Ishikawa (cell line): ENCODE data around the gene SUPT20H.

Experiments
- CEBPB ChIP-seq: IDR thresholded peaks from 2 replicates; pipeline ENCODE4 v1.6.1; 2012
- CREB1 ChIP-seq: IDR thresholded peaks from 2 replicates; pipeline ENCODE4 v1.6.1; 2012; ENCODE audit warnings: low read depth
- EGR1 ChIP-seq: IDR thresholded peaks from 2 replicates; pipeline ENCODE4 v1.6.1; 2012
- EP300 ChIP-seq: IDR thresholded peaks from 2 replicates; pipeline ENCODE4 v1.6.1; 2012; ENCODE audit warnings: borderline replicate concordance
- FOXM1 ChIP-seq: IDR thresholded peaks from 2 replicates; pipeline ENCODE4 v1.6.1; 2012; ENCODE audit warnings: low read depth, borderline replicate concordance
- MAX ChIP-seq: IDR thresholded peaks from 2 replicates; pipeline ENCODE4 v1.6.1; 2012
- RAD21 ChIP-seq: IDR thresholded peaks from 2 replicates; pipeline ENCODE4 v1.6.1; 2012; ENCODE audit warnings: low read depth
- REST ChIP-seq: IDR thresholded peaks from 2 replicates; pipeline ENCODE4 v1.6.1; 2012; ENCODE audit warnings: low read depth, mild to moderate bottlenecking
- TAF1 ChIP-seq: IDR thresholded peaks from 2 replicates; pipeline ENCODE4 v1.6.1; 2012; ENCODE audit warnings: low read depth, mild to moderate bottlenecking
- TCF12 ChIP-seq: IDR thresholded peaks from 2 replicates; pipeline ENCODE4 v1.6.1; 2012; ENCODE audit warnings: low read depth
- TEAD4 ChIP-seq: IDR thresholded peaks from 2 replicates; pipeline ENCODE4 v1.6.1; 2012
- USF1 ChIP-seq: IDR thresholded peaks from 2 replicates; pipeline ENCODE4 v1.6.1; 2012
- YY1 ChIP-seq: IDR thresholded peaks from 2 replicates; pipeline ENCODE4 v1.6.1; 2012; ENCODE audit warnings: low read depth
- ZBTB7A ChIP-seq: IDR thresholded peaks from 2 replicates; pipeline ENCODE4 v1.6.1; 2012; ENCODE audit warnings: low read depth

SUPT20H gene

GRCh38 chr13:37089495-37089894 is 30.0 kb upstream of the SUPT20H start:
- TF ChIP-seq YY1 (no peak), TAF1 (no peak), EP300 (no peak), CEBPB (no peak), ZBTB7A (no peak), TCF12 (no peak), FOXM1 (no peak), EGR1 (no peak), MAX (no peak), TEAD4 (no peak)

- TF ChIP-seq REST (no peak), CREB1 (no peak), TCF12 (no peak)
These were observed 28.0 kb upstream of the SUPT20H start for GRCh38 chr13:37087486-37087885.

- TF ChIP-seq TAF1 (no peak), TCF12 (no peak), REST (no peak), MAX (no peak), RAD21 (no peak), EGR1 (no peak), USF1 (no peak)
These were observed 26.1 kb upstream of the SUPT20H start for GRCh38 chr13:37085606-37086005.

GRCh38 chr13:37076818-37077217 is 17.3 kb upstream of the SUPT20H start:
- TF ChIP-seq CEBPB = no peak
- TF ChIP-seq ZBTB7A = no peak
- no peak for TF ChIP-seq CREB1
- no peak for TF ChIP-seq RAD21
- TF ChIP-seq TCF12 = no peak

GRCh38 chr13:37075164-37075563 is 15.7 kb upstream of the SUPT20H start:
- TF ChIP-seq RAD21 (no peak), EP300 (no peak), ZBTB7A (no peak), TEAD4 (no peak), CEBPB (no peak), TAF1 (no peak), EGR1 (no peak), MAX (no peak), REST (no peak), USF1 (no peak)
